RWPE1 (cell line): ENCODE data around the gene NELL1.

Experiments used
- CTCF ChIA-PET: fragments of 350-600 bp; sonication (Branson Sonifier 250); formaldehyde crosslinking; extraction: SDS; loops from one replicate; lab custom pipeline; 2021; lab: Yijun Ruan, JAX
- POLR2A ChIA-PET: fragments of 400-600 bp; formaldehyde crosslinking; extraction: SDS; loops from one replicate; lab custom pipeline; 2020; ENCODE audit warnings: antibody characterized with exemption; ENCODE audit not compliant: low non-redundant PET; lab: Yijun Ruan, JAX
- DNase-seq: peaks from one replicate; pipeline ENCODE4 v3.0.0; 2012; ENCODE audit warnings: low spot score
- H3K27ac ChIP-seq: fragments of 450-650 bp; 2 replicates; pipeline ENCODE4 v1.5.1; 2017
- CTCF ChIP-seq: fragments of 450-650 bp; conservative IDR thresholded peaks from 2 replicates; pipeline ENCODE4 v1.5.1; 2017; ENCODE audit warnings: low read depth, mild to moderate bottlenecking

The NELL1 gene

GRCh38 chr11:20639688-20640087 is 29.7 kb upstream of the NELL1 start:
- DNase-seq: no peak
- POLR2A ChIA-PET: no interaction called here
- CTCF ChIA-PET: no interaction called here
- no peak overlapping the region for H3K27ac ChIP-seq
- no peak for TF ChIP-seq CTCF

GRCh38 chr11:20640401-20640800 is 29.0 kb upstream of the NELL1 start:
- ChIA-PET CTCF (no interaction called here), POLR2A (no interaction called here)
- H3K27ac ChIP-seq: no peak overlapping the region
- TF ChIP-seq CTCF: no peak
- no peak for DNase-seq

- H3K27ac ChIP-seq: no peak overlapping the region
- no peak for DNase-seq
- no peak for TF ChIP-seq CTCF
- ChIA-PET CTCF (no interaction called here), POLR2A (no interaction called here)
Measured at GRCh38 chr11:20644360-20644759, 25.0 kb upstream of the NELL1 start.

- peak; percentile 57 for DNase-seq
- H3K27ac ChIP-seq: no peak overlapping the region
- peak; percentile 87 for TF ChIP-seq CTCF
- ChIA-PET POLR2A (no interaction called here), CTCF (interaction anchor here (0.6 to 1.2 kb wide), 13 partner anchors 9 to 1657 kb away, joined by 3 to 6 read pairs (median 4); no protein-coding TSS in a partner anchor)
Measured at GRCh38 chr11:20647976-20648565, 21.3 kb upstream of the NELL1 start.

GRCh38 chr11:20652150-20652806 is 17.1 kb upstream of the NELL1 start:
- ChIA-PET CTCF (no interaction called here), POLR2A (no interaction called here)
- no peak for DNase-seq
- no peak overlapping the region for H3K27ac ChIP-seq
- TF ChIP-seq CTCF: no peak

- no peak for TF ChIP-seq CTCF
- CTCF ChIA-PET: no interaction called here
- no peak overlapping the region for H3K27ac ChIP-seq
- POLR2A ChIA-PET: no interaction called here
- DNase-seq: no peak
Measured at GRCh38 chr11:20654038-20654437, 15.3 kb upstream of the NELL1 start.
